Neuronal stem cell (in vitro differentiated cells): ENCODE results near the gene SERTM1.

Source experiments
- DNase-seq: peaks from one replicate; pipeline ENCODE4 v3.0.0-alpha.2; 2013; ENCODE audit warnings: low spot score
- H2AFZ ChIP-seq: one replicate; pipeline ENCODE4 v1.6.1; 2013; ENCODE audit warnings: mild to moderate bottlenecking, low read length, inconsistent platforms
- H2AK5ac ChIP-seq: 2 replicates; pipeline ENCODE4 v1.6.1; 2013; ENCODE audit warnings: low read depth, mild to moderate bottlenecking, inconsistent platforms, low read length, moderate library complexity, mixed read lengths
- H2BK120ac ChIP-seq: 2 replicates; pipeline ENCODE4 v1.6.1; 2013; ENCODE audit warnings: low read depth, mild to moderate bottlenecking, inconsistent platforms, low read length, moderate library complexity, mixed read lengths
- H2BK12ac ChIP-seq: one replicate; pipeline ENCODE4 v1.6.1; 2013; ENCODE audit warnings: low read length, inconsistent platforms
- H2BK15ac ChIP-seq: 2 replicates; pipeline ENCODE4 v1.6.1; 2013; ENCODE audit warnings: mild to moderate bottlenecking, low read length, inconsistent platforms, mixed read lengths
- H2BK5ac ChIP-seq: one replicate; pipeline ENCODE4 v1.6.1; 2013; ENCODE audit warnings: inconsistent platforms, mild to moderate bottlenecking, low read length, moderate library complexity
- H3K14ac ChIP-seq: one replicate; pipeline ENCODE4 v1.6.1; 2013; ENCODE audit warnings: low read length, inconsistent platforms
- H3K18ac ChIP-seq: 2 replicates; pipeline ENCODE4 v1.6.1; 2013; ENCODE audit warnings: low read length, inconsistent platforms
- H3K23ac ChIP-seq: 2 replicates; pipeline ENCODE4 v1.6.1; 2013; ENCODE audit warnings: low read depth, mild to moderate bottlenecking, mixed read lengths, low read length, inconsistent platforms; ENCODE audit not compliant: poor library complexity
- H3K27ac ChIP-seq: replicated peaks from 3 replicates; pipeline ENCODE4 v1.5.1; 2013; ENCODE audit warnings: low read length, inconsistent platforms
- H3K27me3 ChIP-seq, 3 experiments: 2 replicates each; pipeline ENCODE4 v1.6.1; 2013; ENCODE audit warnings: low read length in 3 of 3, mild to moderate bottlenecking in 2 of 3, inconsistent platforms in 1 of 3, low read depth in 1 of 3, mixed read lengths in 1 of 3, moderate library complexity in 1 of 3; ENCODE audit not compliant: control insufficient read depth in 3 of 3, insufficient read depth in 3 of 3
- H3K36me3 ChIP-seq, 2 donors: replicated peaks in 1 of 2; 2 replicates each; pipeline ENCODE4 v1.6.1; 2013; ENCODE audit warnings: low read length in 2 of 2; ENCODE audit not compliant: control insufficient read depth in 2 of 2, insufficient read depth in 2 of 2
- H3K4ac ChIP-seq: 2 replicates; pipeline ENCODE4 v1.6.1; 2013; ENCODE audit warnings: inconsistent platforms, mild to moderate bottlenecking, low read length, moderate library complexity
- H3K4me1 ChIP-seq, 2 donors: 1 replicate in 1 of 2; 2 replicates in 1 of 2; pipeline ENCODE4 v1.6.1; 2013; ENCODE audit warnings: low read length in 2 of 2, low read depth in 1 of 2; ENCODE audit not compliant: control insufficient read depth in 2 of 2, insufficient read depth in 1 of 2
- H3K4me2 ChIP-seq: one replicate; pipeline ENCODE4 v1.6.1; 2013; ENCODE audit warnings: mild to moderate bottlenecking, low read length, inconsistent platforms; ENCODE audit not compliant: insufficient read depth, poor library complexity, severe bottlenecking
- H3K4me3 ChIP-seq, 2 donors: 2 replicates each; pipeline ENCODE4 v1.5.1; 2013; ENCODE audit warnings: low read length in 2 of 2, mild to moderate bottlenecking in 2 of 2, inconsistent platforms in 1 of 2, moderate library complexity in 1 of 2
- H3K79me1 ChIP-seq: one replicate; pipeline ENCODE4 v1.6.1; 2013; ENCODE audit warnings: low read depth, mild to moderate bottlenecking, inconsistent platforms, low read length, moderate library complexity
- H3K9ac ChIP-seq: one replicate; pipeline ENCODE4 v1.6.1; 2013; ENCODE audit warnings: mild to moderate bottlenecking, low read depth, low read length, inconsistent platforms; ENCODE audit not compliant: poor library complexity
- H3K9me3 ChIP-seq, 2 donors: replicated peaks in 1 of 2; 2 replicates each; pipeline versions ENCODE3 to v1.6.1; 2013; ENCODE audit warnings: low read length in 2 of 2, mild to moderate bottlenecking in 2 of 2, inconsistent platforms in 1 of 2, low read depth in 1 of 2, mixed read lengths in 1 of 2, moderate library complexity in 1 of 2; ENCODE audit not compliant: control insufficient read depth in 2 of 2, insufficient read depth in 1 of 2
- H4K8ac ChIP-seq: one replicate; pipeline ENCODE4 v1.6.1; 2013; ENCODE audit warnings: low read depth, mild to moderate bottlenecking, inconsistent platforms, low read length, moderate library complexity
- H4K91ac ChIP-seq: one replicate; pipeline ENCODE4 v1.6.1; 2013; ENCODE audit warnings: low read length, low read depth, mild to moderate bottlenecking, inconsistent platforms; ENCODE audit not compliant: poor library complexity
- WGBS, 2 donors: extraction: QIAGEN DNeasy Blood & Tissue Kit; methylation state at CpG; one replicate each; pipeline ENCODE4 v1.1.7; 2013; ENCODE audit warnings: missing lambda C conversion rate in 2 of 2, mixed read lengths in 1 of 2; ENCODE audit not compliant: insufficient read length in 2 of 2, insufficient replicate concordance in 1 of 2; ENCODE audit errors: extremely low coverage in 2 of 2; 5-methylcytosine and 5-hydroxymethylcytosine counted together

SERTM1 gene

GRCh38 chr13:36724141-36724540, 50.3 kb downstream of the SERTM1 start:
- no peaks in the 10 kb centered on the region for H3K4me1 ChIP-seq
- H3K9ac ChIP-seq = no peak overlapping the region
- no peak for DNase-seq
- H3K27ac ChIP-seq = no peak overlapping the region
- H3K4me2 ChIP-seq = no peak overlapping the region
- H3K4ac ChIP-seq = no peak overlapping the region
- H2BK5ac ChIP-seq = no peak overlapping the region
- H4K8ac ChIP-seq = no peak overlapping the region
- no CpG with 5 or more reads among the region's 2 CpGs for WGBS, 2 donors
- H2BK120ac ChIP-seq = no peak overlapping the region
- H3K14ac ChIP-seq = no peak overlapping the region
- H3K79me1 ChIP-seq = no peaks in the 10 kb centered on the region
- H2BK15ac ChIP-seq = no peak overlapping the region
- no peak overlapping the region for H4K91ac ChIP-seq
- no peak overlapping the region for H3K23ac ChIP-seq
- no peak overlapping the region for H2AFZ ChIP-seq
- H2BK12ac ChIP-seq = no peak overlapping the region
- no peaks in the 10 kb centered on the region for H3K27me3 ChIP-seq
- H2AK5ac ChIP-seq = no peak overlapping the region
- no peaks in the 10 kb centered on the region for H3K36me3 ChIP-seq
- no peak overlapping the region for H3K18ac ChIP-seq
- H3K4me3 ChIP-seq = no peak overlapping the region
- H3K9me3 ChIP-seq = no peaks in the 10 kb centered on the region

GRCh38 chr13:36725936-36726335, 52.1 kb downstream of the SERTM1 start:
- Histone ChIP-seq H2BK5ac (no peak overlapping the region), H3K9ac (no peak overlapping the region), H2BK12ac (no peak overlapping the region), H3K79me1 (no peaks in the 10 kb centered on the region), H3K4ac (no peak overlapping the region), H2AFZ (no peak overlapping the region), H2BK15ac (no peak overlapping the region), H3K27ac (no peak overlapping the region), H2BK120ac (no peak overlapping the region), H3K4me3 (no peak overlapping the region), H3K4me2 (no peak overlapping the region), H4K8ac (no peak overlapping the region), H3K36me3 (no peaks in the 10 kb centered on the region), H3K23ac (no peak overlapping the region), H3K4me1 (no peaks in the 10 kb centered on the region), H3K9me3 (no peaks in the 10 kb centered on the region), H3K14ac (no peak overlapping the region), H4K91ac (no peak overlapping the region), H3K18ac (no peak overlapping the region), H3K27me3 (no peaks in the 10 kb centered on the region), H2AK5ac (no peak overlapping the region)
- DNase-seq = no peak
- no CpG with 5 or more reads among the region's 2 CpGs for WGBS, 2 donors

- Histone ChIP-seq H4K8ac (no peak overlapping the region), H3K9me3 (no peaks in the 10 kb centered on the region), H3K23ac (no peak overlapping the region), H2BK120ac (no peak overlapping the region), H2BK12ac (no peak overlapping the region), H3K36me3 (no peaks in the 10 kb centered on the region), H4K91ac (no peak overlapping the region), H3K4me1 (no peaks in the 10 kb centered on the region), H2AK5ac (no peak overlapping the region), H3K9ac (no peak overlapping the region), H3K27ac (no peak overlapping the region), H3K4me3 (no peak overlapping the region), H3K79me1 (no peaks in the 10 kb centered on the region), H2BK15ac (no peak overlapping the region), H3K18ac (no peak overlapping the region), H2AFZ (no peak overlapping the region), H3K4ac (no peak overlapping the region), H2BK5ac (no peak overlapping the region), H3K27me3 (no peaks in the 10 kb centered on the region), H3K14ac (no peak overlapping the region), H3K4me2 (no peak overlapping the region)
- WGBS, 2 donors = no CpG with 5 or more reads among the region's 3 CpGs
- DNase-seq = no peak
Measured at GRCh38 chr13:36728006-36728405, 54.2 kb downstream of the SERTM1 start.

GRCh38 chr13:36736119-36736726, 62.4 kb downstream of the SERTM1 start:
- H3K4me1 ChIP-seq = peaks cover 0 to 7% of the 10 kb centered on the region in 2 donors
- no peak overlapping the region for H3K4me2 ChIP-seq
- DNase-seq = peak; percentile 44
- H4K91ac ChIP-seq = no peak overlapping the region
- no peak overlapping the region for H2BK12ac ChIP-seq
- H3K27ac ChIP-seq = no peak overlapping the region
- H2BK120ac ChIP-seq = no peak overlapping the region
- no peak overlapping the region for H3K4ac ChIP-seq
- no peak overlapping the region for H3K18ac ChIP-seq
- H2AK5ac ChIP-seq = no peak overlapping the region
- H3K27me3 ChIP-seq = peaks cover 0 to 4% (median 0%) of the 10 kb centered on the region in 3 experiments
- H3K4me3 ChIP-seq = no peak overlapping the region
- H3K23ac ChIP-seq = no peak overlapping the region
- no peak overlapping the region for H3K9ac ChIP-seq
- no peaks in the 10 kb centered on the region for H3K79me1 ChIP-seq
- H2AFZ ChIP-seq = no peak overlapping the region
- no peak overlapping the region for H3K14ac ChIP-seq
- no peaks in the 10 kb centered on the region for H3K9me3 ChIP-seq
- no CpG with 5 or more reads among the region's 4 CpGs for WGBS, 2 donors
- H4K8ac ChIP-seq = no peak overlapping the region
- no peak overlapping the region for H2BK5ac ChIP-seq
- H3K36me3 ChIP-seq = no peaks in the 10 kb centered on the region
- H2BK15ac ChIP-seq = no peak overlapping the region
